ENCODE data around the gene KLF7. TPM values are rescaled to one million over a fixed set of nuclear protein-coding genes. Genes with fewer than 3 reads are reported as not detected.
"Not testable (repeated sequence)": the region's sequence is repeated elsewhere in the genome, so short reads cannot be mapped to it uniquely, and the experiment has no call there.

KLF7 gene
- total RNA-seq, 1 donor from 2014 or later, result 5.2 TPM

GRCh38 chr2:207037896-207038295, 127.9 kb downstream of the KLF7 start:
- Histone ChIP-seq H3K27ac (no peak overlapping the region), H3K4me2 (no peak overlapping the region), H3K79me2 (ENCODE audit: low read depth) (no peaks in the 10 kb centered on the region), H3K4me3 (no peak overlapping the region), H4K20me1 (ENCODE audit: low read depth) (no peaks in the 10 kb centered on the region), H3K27me3 (no peaks in the 10 kb centered on the region), H2AFZ (replicated peaks) (no peak overlapping the region), H3K36me3 (peaks cover 9% of the 10 kb centered on the region), H3F3A (ENCODE audit: low read depth) (peaks cover 23% of the 10 kb centered on the region), H3K4me1 (peaks cover 54% of the 10 kb centered on the region), H3K9ac (no peak overlapping the region), H3K9me3 (ENCODE audit: low read depth) (peaks cover 12% of the 10 kb centered on the region)
- no peak for TF ChIP-seq EZH2phosphoT487 (IDR thresholded peaks at IDR 0.05)
- no peak for TF ChIP-seq EZH2 (IDR thresholded peaks at IDR 0.05)
- TF ChIP-seq CTCF (IDR thresholded peaks at IDR 0.05), result no peak
- Mint-ChIP-seq H3K4me1 (peaks cover 28% of the 10 kb centered on the region), H3K36me3 (no peaks in the 10 kb centered on the region), H3K27me3 (ENCODE audit: insufficient read depth, low read depth) (peaks cover 2% of the 10 kb centered on the region), H3K4me3 (no peak overlapping the region), H3K9me3 (peaks cover 6% of the 10 kb centered on the region), H3K27ac (no peak overlapping the region)
- DNase-seq (ENCODE audit: low spot score), result no peak

GRCh38 chr2:207037023-207037422, 128.7 kb downstream of the KLF7 start:
- H3K4me3 ChIP-seq; DNase-seq (ENCODE audit: low spot score); H3K4me2 ChIP-seq; H3K27ac ChIP-seq; H3K9me3 Mint-ChIP-seq; H3K27me3 Mint-ChIP-seq (ENCODE audit: insufficient read depth, low read depth); H3K9ac ChIP-seq; H3K79me2 ChIP-seq (ENCODE audit: low read depth); H3K36me3 Mint-ChIP-seq; H3K4me3 Mint-ChIP-seq; H3K36me3 ChIP-seq; H3K27ac Mint-ChIP-seq; H3K27me3 ChIP-seq; H2AFZ ChIP-seq (replicated peaks); H4K20me1 ChIP-seq (ENCODE audit: low read depth): not testable (repeated sequence)
- peaks cover 21% of the 10 kb centered on the region for H3F3A ChIP-seq (ENCODE audit: low read depth)
- peaks cover 28% of the 10 kb centered on the region for H3K4me1 Mint-ChIP-seq
- H3K9me3 ChIP-seq (ENCODE audit: low read depth), result peaks cover 12% of the 10 kb centered on the region
- peaks cover 49% of the 10 kb centered on the region for H3K4me1 ChIP-seq

GRCh38 chr2:207035875-207036274, 129.9 kb downstream of the KLF7 start:
- Histone ChIP-seq H3K36me3 (peaks cover 9% of the 10 kb centered on the region), H2AFZ (replicated peaks) (no peak overlapping the region), H3K9ac (no peak overlapping the region), H3K27me3 (no peaks in the 10 kb centered on the region), H3K4me2 (no peak overlapping the region), H3K4me1 (peaks cover 38% of the 10 kb centered on the region), H3K27ac (no peak overlapping the region), H4K20me1 (ENCODE audit: low read depth) (no peaks in the 10 kb centered on the region), H3F3A (ENCODE audit: low read depth) (peaks cover 14% of the 10 kb centered on the region), H3K4me3 (no peak overlapping the region), H3K79me2 (ENCODE audit: low read depth) (no peaks in the 10 kb centered on the region), H3K9me3 (ENCODE audit: low read depth) (peaks cover 12% of the 10 kb centered on the region)
- peaks cover 7% of the 10 kb centered on the region for H3K9me3 Mint-ChIP-seq
- no peak overlapping the region for H3K4me3 Mint-ChIP-seq
- TF ChIP-seq EZH2phosphoT487 (IDR thresholded peaks at IDR 0.05), result no peak
- no peak for TF ChIP-seq CTCF (IDR thresholded peaks at IDR 0.05)
- no peak for TF ChIP-seq EZH2 (IDR thresholded peaks at IDR 0.05)
- no peaks in the 10 kb centered on the region for H3K27me3 Mint-ChIP-seq (ENCODE audit: insufficient read depth, low read depth)
- DNase-seq (ENCODE audit: low spot score), result no peak
- no peak overlapping the region for H3K27ac Mint-ChIP-seq
- no peaks in the 10 kb centered on the region for H3K36me3 Mint-ChIP-seq
- H3K4me1 Mint-ChIP-seq, result peaks cover 17% of the 10 kb centered on the region

GRCh38 chr2:207032490-207032889, 133.3 kb downstream of the KLF7 start:
- peaks cover 12% of the 10 kb centered on the region for H3F3A ChIP-seq (ENCODE audit: low read depth)
- H3K36me3 ChIP-seq, result peaks cover 9% of the 10 kb centered on the region
- no peak overlapping the region for H3K4me2 ChIP-seq
- no peak overlapping the region for H3K4me3 Mint-ChIP-seq
- H3K4me3 ChIP-seq, result no peak overlapping the region
- no peaks in the 10 kb centered on the region for H3K79me2 ChIP-seq (ENCODE audit: low read depth)
- H3K9ac ChIP-seq, result no peak overlapping the region
- peaks cover 9% of the 10 kb centered on the region for H3K4me1 Mint-ChIP-seq
- no peak for DNase-seq (ENCODE audit: low spot score)
- H3K9me3 ChIP-seq (ENCODE audit: low read depth), result peaks cover 12% of the 10 kb centered on the region
- TF ChIP-seq EZH2 (IDR thresholded peaks at IDR 0.05) (no peak), EZH2phosphoT487 (IDR thresholded peaks at IDR 0.05) (no peak), CTCF (IDR thresholded peaks at IDR 0.05) (no peak)
- H3K9me3 Mint-ChIP-seq, result peaks cover 7% of the 10 kb centered on the region
- H3K27ac ChIP-seq, result no peak overlapping the region
- H3K27me3 ChIP-seq, result no peaks in the 10 kb centered on the region
- H3K27ac Mint-ChIP-seq, result no peak overlapping the region
- H3K27me3 Mint-ChIP-seq (ENCODE audit: insufficient read depth, low read depth), result no peaks in the 10 kb centered on the region
- H3K36me3 Mint-ChIP-seq, result no peaks in the 10 kb centered on the region
- no peaks in the 10 kb centered on the region for H4K20me1 ChIP-seq (ENCODE audit: low read depth)
- H3K4me1 ChIP-seq, result peaks cover 11% of the 10 kb centered on the region
- H2AFZ ChIP-seq (replicated peaks), result no peak overlapping the region

Small RNA genes within 50 kb of the gene (microRNA-seq; reads per million reads assigned to microRNA genes)
- 1.5 reads per million for gene MIR2355
- gene MIR7845, result 0.54 reads per million

Small RNA genes within 50 kb of the gene (small RNA-seq; reads per million reads assigned to genes)
- not detected for gene MIR2355
- 0.11 reads per million for gene MIR7845

Other genes with a start within 250 kb of the KLF7 start
- not detected in 2 replicates for gene CPO, start 226.4 kb downstream of the KLF7 start, total RNA-seq (ENCODE audit: low replicate concordance)

All from neural progenitor cell (in vitro differentiated cells).